GM10266 (cell line): Measurements from ENCODE around the gene PRIMPOL.
A peak's percentile ranks its signal among the peaks of the same experiment; 100 is the strongest.
"Not testable (repeated sequence)": the region's sequence is repeated elsewhere in the genome, so short reads cannot be mapped to it uniquely, and the experiment has no call there.

ENCODE experiments used
- DNase-seq: peaks from one replicate; pipeline ENCODE4 v3.0.0; 2012; ENCODE audit errors: extremely low spot score
- TF ChIP-seq, protein P1 (sequence below): IDR thresholded peaks from 2 replicates; pipeline ENCODE4 v1.5.1; 2012; ENCODE audit warnings: mild to moderate bottlenecking, low read depth; ENCODE audit not compliant: control insufficient read depth, insufficient read depth; ENCODE audit errors: missing control alignments

Gene PRIMPOL

GRCh38 chr4:184733654-184734524 is 84.4 kb downstream of the PRIMPOL start, which contains the start of gene CENPU:
Gene CENPU, minus strand, starts transcription at chr4:184734096. Its CDS starts 34 bp downstream, at chr4:184734062.
- TF ChIP-seq, protein P1, sequence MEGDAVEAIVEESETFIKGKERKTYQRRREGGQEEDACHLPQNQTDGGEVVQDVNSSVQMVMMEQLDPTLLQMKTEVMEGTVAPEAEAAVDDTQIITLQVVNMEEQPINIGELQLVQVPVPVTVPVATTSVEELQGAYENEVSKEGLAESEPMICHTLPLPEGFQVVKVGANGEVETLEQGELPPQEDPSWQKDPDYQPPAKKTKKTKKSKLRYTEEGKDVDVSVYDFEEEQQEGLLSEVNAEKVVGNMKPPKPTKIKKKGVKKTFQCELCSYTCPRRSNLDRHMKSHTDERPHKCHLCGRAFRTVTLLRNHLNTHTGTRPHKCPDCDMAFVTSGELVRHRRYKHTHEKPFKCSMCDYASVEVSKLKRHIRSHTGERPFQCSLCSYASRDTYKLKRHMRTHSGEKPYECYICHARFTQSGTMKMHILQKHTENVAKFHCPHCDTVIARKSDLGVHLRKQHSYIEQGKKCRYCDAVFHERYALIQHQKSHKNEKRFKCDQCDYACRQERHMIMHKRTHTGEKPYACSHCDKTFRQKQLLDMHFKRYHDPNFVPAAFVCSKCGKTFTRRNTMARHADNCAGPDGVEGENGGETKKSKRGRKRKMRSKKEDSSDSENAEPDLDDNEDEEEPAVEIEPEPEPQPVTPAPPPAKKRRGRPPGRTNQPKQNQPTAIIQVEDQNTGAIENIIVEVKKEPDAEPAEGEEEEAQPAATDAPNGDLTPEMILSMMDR = no peak
- peak; percentile 98 for DNase-seq

DNA sequence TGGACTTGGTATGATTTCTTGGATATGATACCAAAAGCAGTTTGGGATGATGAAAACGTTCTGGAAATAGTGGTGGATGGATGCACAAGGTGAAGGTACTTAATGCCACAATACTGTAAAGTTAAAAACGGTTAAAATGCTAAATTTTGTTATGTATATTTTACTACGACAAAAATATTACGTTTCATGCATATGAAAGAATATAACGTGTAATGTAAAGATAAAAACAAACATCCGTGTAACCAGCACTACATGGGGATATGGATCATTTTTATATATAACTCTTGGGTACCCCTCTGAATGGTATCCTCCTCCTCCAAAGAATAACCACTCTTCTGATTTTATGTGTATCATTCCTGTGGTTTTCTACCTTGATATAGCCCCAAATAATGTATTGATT is 85.2 kb downstream of the PRIMPOL start:
- no peak for DNase-seq
- TF ChIP-seq, protein P1 = no peak

DNA sequence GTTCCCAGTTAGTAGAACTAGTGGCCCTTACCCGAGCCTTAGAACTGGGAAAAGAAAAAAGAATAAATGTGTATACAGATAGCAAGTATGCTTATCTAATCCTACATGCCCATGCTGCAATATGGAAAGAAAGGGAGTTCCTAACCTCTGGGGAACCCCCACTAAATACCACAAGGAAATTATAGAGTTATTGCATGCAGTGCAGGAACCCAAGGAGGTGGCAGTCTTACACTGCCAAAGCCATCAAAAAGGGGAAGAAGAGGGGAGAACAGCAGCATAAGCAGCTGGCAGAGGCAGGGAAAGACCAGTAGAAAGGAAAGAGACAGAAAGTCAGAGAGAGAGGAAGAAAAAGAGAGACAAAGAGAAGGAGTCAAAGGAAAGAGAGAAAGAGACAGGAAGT is 90.0 kb downstream of the PRIMPOL start:
- not testable (repeated sequence) for DNase-seq

DNA sequence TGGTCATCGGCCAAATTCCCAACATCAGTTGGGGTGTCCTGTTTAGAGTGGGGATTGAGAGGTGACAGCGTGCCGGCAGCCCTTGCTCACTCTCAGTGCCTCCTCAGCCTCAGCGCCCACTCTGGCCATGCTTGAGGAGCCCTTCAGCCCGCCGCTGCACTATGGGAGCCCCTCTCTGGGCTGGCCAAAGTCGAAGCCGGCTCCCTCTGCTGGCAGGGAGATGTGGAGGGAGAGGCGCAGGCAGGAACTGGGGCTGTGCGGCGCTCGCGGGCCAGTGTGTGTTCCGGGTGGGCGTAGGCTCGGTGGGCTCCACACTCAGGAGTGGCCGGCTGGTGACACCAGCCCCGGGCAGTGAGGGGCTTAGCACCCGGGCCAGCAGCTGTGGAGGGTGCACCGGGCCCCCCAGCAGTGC is 91.4 kb downstream of the PRIMPOL start:
- no peak for DNase-seq
- TF ChIP-seq, protein P1 = no peak

DNA sequence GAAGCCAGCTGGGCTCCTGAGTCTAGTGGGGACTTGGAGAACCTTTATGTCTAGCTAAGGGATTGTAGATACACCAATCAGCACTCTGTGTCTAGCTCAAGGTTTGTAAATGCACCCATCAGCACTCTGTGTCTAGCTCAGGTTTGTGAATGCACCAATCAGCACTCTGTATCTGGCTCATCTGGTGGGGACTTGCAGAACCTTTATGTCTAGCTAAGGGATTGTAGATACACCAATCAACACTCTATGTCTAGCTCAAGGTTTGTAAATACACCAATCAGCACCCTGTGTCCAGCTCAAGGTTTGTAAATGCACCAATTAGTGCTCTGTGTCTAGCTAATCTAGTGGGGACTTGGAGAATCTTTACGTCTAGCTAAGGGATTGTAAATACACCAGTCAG is 92.1 kb downstream of the PRIMPOL start:
- not testable (repeated sequence) for DNase-seq

GRCh38 chr4:184743650-184744049 is 94.1 kb downstream of the PRIMPOL start:
- TF ChIP-seq, protein P1 = no peak
- no peak for DNase-seq

DNA sequence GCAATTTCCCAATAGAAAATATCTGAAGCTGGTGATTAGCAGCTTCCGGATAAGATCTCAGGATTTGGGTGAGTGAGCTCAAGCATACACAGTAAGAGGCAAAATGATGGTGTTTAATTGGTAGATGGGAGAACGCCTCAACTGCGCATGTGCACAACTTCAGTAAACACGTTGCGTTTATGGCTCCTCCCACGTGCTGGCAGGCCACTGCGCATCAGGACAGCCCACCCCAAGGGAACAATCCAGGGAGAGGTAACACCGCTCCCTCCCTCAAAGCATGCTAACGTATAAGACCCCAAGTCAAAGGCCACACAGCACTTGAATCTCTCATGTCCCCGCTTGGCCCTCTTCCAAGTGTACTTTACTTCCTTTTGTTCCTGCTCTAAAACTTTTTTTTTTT is 94.7 kb downstream of the PRIMPOL start:
- DNase-seq = no peak
- TF ChIP-seq, protein P1 = no peak
